Measurements from ENCODE around the gene RPS6KA3. TPM values are rescaled to one million over a fixed set of nuclear protein-coding genes. Genes with fewer than 3 reads are reported as not detected.

RPS6KA3 gene
- total RNA-seq, 1 experiment from 2014 or later, result 9.2 TPM

- H4K5ac ChIP-seq (ENCODE audit: insufficient read length, low read depth, low read length), result no peak overlapping the region
- no peak overlapping the region for H4K8ac ChIP-seq (replicated peaks; ENCODE audit: insufficient read length, low read depth, low read length)
- no peak overlapping the region for H3K9ac ChIP-seq (ENCODE audit: extremely low read depth, insufficient read length, low read length)
- Mint-ChIP-seq H3K27ac (no peak overlapping the region), H3K9me3 (peaks cover 64 to 68% of the 10 kb centered on the region in 2 experiments), H3K4me3 (no peak overlapping the region), H3K27me3 (ENCODE audit: low read depth) (no peaks in the 10 kb centered on the region), H3K4me1 (peaks cover 6 to 7% of the 10 kb centered on the region in 2 experiments), H3K36me3 (ENCODE audit: insufficient read depth in 1 of 3, low read depth in 3 of 3) (peaks cover 17 to 39% (median 35%) of the 10 kb centered on the region in 3 experiments; a peak in 6 of 7 replicates)
- H3K79me2 ChIP-seq (ENCODE audit: insufficient read depth, low read length), result no peaks in the 10 kb centered on the region
- no peaks in the 10 kb centered on the region for H4K20me1 ChIP-seq (ENCODE audit: control insufficient read depth, insufficient read depth, insufficient read length)
- peaks cover 19% of the 10 kb centered on the region for H3K9me3 ChIP-seq (ENCODE audit: control insufficient read depth, low read depth, low read length)
- no peaks in the 10 kb centered on the region for H3K79me1 ChIP-seq (ENCODE audit: insufficient read depth, low read depth, low read length, poor library complexity, severe bottlenecking)
- H3K23ac ChIP-seq (ENCODE audit: insufficient read length, low read depth, low read length), result no peak overlapping the region
- no peak for DNase-seq
- no peak overlapping the region for H3T11ph ChIP-seq (ENCODE audit: low read length)
- H4K91ac ChIP-seq (ENCODE audit: insufficient read length, low read depth, low read length), result no peak overlapping the region
- H2BK15ac ChIP-seq (ENCODE audit: low read depth, low read length), result no peak overlapping the region
- no peak overlapping the region for H3K4me2 ChIP-seq (ENCODE audit: insufficient read depth, insufficient read length, low read length)
- H3K23me2 ChIP-seq (ENCODE audit: insufficient read length, low read depth, low read length, poor library complexity, severe bottlenecking), result no peaks in the 10 kb centered on the region
- H2AFZ ChIP-seq (ENCODE audit: low read length), result no peak overlapping the region
- no peak overlapping the region for H3K4ac ChIP-seq (ENCODE audit: low read depth, low read length)
- no peak overlapping the region for H2BK12ac ChIP-seq (ENCODE audit: insufficient read length, low read depth, low read length)
- no peak overlapping the region for H2BK120ac ChIP-seq (ENCODE audit: low read depth, low read length, poor library complexity, severe bottlenecking)
- H2AK5ac ChIP-seq (ENCODE audit: insufficient read length, low read length), result no peak overlapping the region
- H3K27ac ChIP-seq (ENCODE audit: insufficient read length, low read depth, low read length), result no peak overlapping the region
- no peak for TF ChIP-seq CTCF (conservative IDR thresholded peaks at IDR 0.05)
- H2BK20ac ChIP-seq (ENCODE audit: low read depth, low read length, poor library complexity, severe bottlenecking), result no peak overlapping the region
- no peak overlapping the region for H3K14ac ChIP-seq (ENCODE audit: insufficient read depth, low read length)
- no peak overlapping the region for H2BK5ac ChIP-seq (ENCODE audit: insufficient read length, low read length)
- H3K18ac ChIP-seq (ENCODE audit: insufficient read length, low read depth, low read length), result no peak overlapping the region
- no peaks in the 10 kb centered on the region for H3K27me3 ChIP-seq (ENCODE audit: insufficient read depth, low read length)
- H3K56ac ChIP-seq (ENCODE audit: insufficient read length, low read depth, low read length), result no peak overlapping the region
- H3K4me1 ChIP-seq (ENCODE audit: insufficient read depth, low read length), result no peaks in the 10 kb centered on the region; the same call in 1 of the 2 replicates
- no CpG with 5 or more reads among the region's 2 CpGs for WGBS (ENCODE audit: extremely low coverage, insufficient read length, low lambda C conversion rate)
Observed at GRCh38 chrX:20233336-20233735, 33.4 kb downstream of the RPS6KA3 start.
